ENCODE data around the gene KLHL26.

DNA sequence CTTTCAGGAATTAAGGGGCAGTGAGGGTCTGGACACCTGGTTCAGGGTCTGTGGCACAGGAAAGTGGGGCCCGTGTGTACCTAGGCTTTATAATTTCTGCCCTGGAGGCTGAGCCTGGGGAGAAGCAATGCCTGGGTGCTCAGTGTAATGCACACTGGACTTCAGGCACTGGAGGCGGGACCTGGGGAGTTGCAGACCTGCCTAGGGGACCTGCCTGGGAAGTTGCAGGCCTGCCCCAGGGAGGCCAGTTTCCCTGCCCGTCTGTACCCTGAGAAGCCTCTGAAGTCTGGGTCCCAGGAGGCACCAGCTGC lies 26.6 kb upstream of the KLHL26 start:
- TF ChIP-seq EZH2 (IDR thresholded peaks at IDR 0.05; ENCODE audit: insufficient read depth, poor library complexity, severe bottlenecking), result no peak
- no peak for TF ChIP-seq EZH2phosphoT487 (IDR thresholded peaks at IDR 0.05; ENCODE audit: insufficient read depth, low read depth)

All from GM23248 (cell line).